Hepatocyte (in vitro differentiated cells): ENCODE data around the gene ABCE1. TPM values are rescaled to one million over a fixed set of nuclear protein-coding genes. Genes with fewer than 3 reads are reported as not detected.

Source experiments
- DNase-seq: peaks from one replicate; pipeline ENCODE4 v3.0.0-alpha.2; 2016; ENCODE audit warnings: low spot score
- H2AFZ ChIP-seq: fragments of 200-600 bp; sonication (generic); 2 replicates; pipeline ENCODE4 v1.6.0; 2016; ENCODE audit warnings: antibody characterized with exemption, mild to moderate bottlenecking
- H3K27ac ChIP-seq: fragments of 200-600 bp; sonication (generic); 2 replicates; pipeline ENCODE4 v1.5.1; 2016; ENCODE audit warnings: mild to moderate bottlenecking
- H3K27me3 ChIP-seq: fragments of 200-600 bp; sonication (generic); 2 replicates; pipeline ENCODE4 v1.6.1; 2016
- H3K36me3 ChIP-seq: fragments of 200-600 bp; sonication (generic); replicated peaks from 2 replicates; pipeline ENCODE4 v1.5.1; 2016; ENCODE audit warnings: low read depth; ENCODE audit not compliant: insufficient read depth
- H3K4me1 ChIP-seq: fragments of 200-600 bp; sonication (generic); 2 replicates; pipeline ENCODE4 v1.5.1; 2016; ENCODE audit warnings: mild to moderate bottlenecking, moderate library complexity; ENCODE audit not compliant: insufficient read depth
- H3K4me2 ChIP-seq: fragments of 200-600 bp; sonication (generic); 2 replicates; pipeline ENCODE4 v1.6.0; 2016
- H3K4me3 ChIP-seq: fragments of 200-600 bp; sonication (generic); 2 replicates; pipeline ENCODE4 v1.5.1; 2016; ENCODE audit warnings: mild to moderate bottlenecking
- H3K79me2 ChIP-seq: fragments of 200-600 bp; sonication (generic); 2 replicates; pipeline ENCODE4 v1.6.0; 2017; ENCODE audit warnings: mild to moderate bottlenecking
- H3K9me2 ChIP-seq: fragments of 200-600 bp; sonication (generic); replicated peaks from 2 replicates; pipeline ENCODE4 v1.6.0; 2017; ENCODE audit warnings: mild to moderate bottlenecking; ENCODE audit not compliant: insufficient read depth
- H3K9me3 ChIP-seq: fragments of 200-600 bp; sonication (generic); 2 replicates; pipeline ENCODE4 v1.5.1; 2016; ENCODE audit warnings: low read depth, mild to moderate bottlenecking
- H4K20me1 ChIP-seq: fragments of 200-600 bp; sonication (generic); 2 replicates; pipeline ENCODE4 v1.6.0; 2016; ENCODE audit warnings: mild to moderate bottlenecking; ENCODE audit not compliant: insufficient read depth, poor library complexity, severe bottlenecking
- EZH2 ChIP-seq: fragments of 200-600 bp; sonication (generic); IDR thresholded peaks from 2 replicates; pipeline ENCODE4 v1.6.1; 2016; ENCODE audit warnings: antibody characterized with exemption, mild to moderate bottlenecking, borderline replicate concordance
- EZH2phosphoT487 ChIP-seq: fragments of 200-600 bp; sonication (generic); IDR thresholded peaks from one replicate; pipeline ENCODE4 v1.6.1; 2018; ENCODE audit warnings: antibody characterized with exemption, mild to moderate bottlenecking, low read depth, moderate library complexity; ENCODE audit not compliant: unreplicated experiment, severe bottlenecking
- WGBS: methylation state at CpG from one replicate; pipeline ENCODE4 v1.1.6; 2016; ENCODE audit warnings: low lambda C conversion rate; ENCODE audit errors: missing lambda C conversion rate; 5-methylcytosine and 5-hydroxymethylcytosine counted together
- polyA plus RNA-seq: library from polyadenylated mRNA; unstranded; fragments of >200 nt; fragmentation: Nextera tagmentation; extraction: Ambion mirVana; gene quantifications from 2 replicates; pipeline ENCODE4 v1.2.1, GENCODE V29; 2016
- total RNA-seq: library from RNA; depleted of rRNA; stranded (reverse); fragments of >200 nt; gene quantifications from 2 replicates; pipeline ENCODE4 v1.2.3, GENCODE V29; 2014
- TF ChIP-seq, protein P1 (sequence below): fragments of 200-600 bp; sonication (generic); IDR thresholded peaks from 2 replicates; pipeline ENCODE4 v1.5.1; 2016; ENCODE audit warnings: antibody characterized with exemption, mild to moderate bottlenecking; ENCODE audit not compliant: poor library complexity

The ABCE1 gene
- total and polyA plus RNA-seq, 2 experiments from 2014 or later, result 24.3 to 82.4 TPM

DNA sequence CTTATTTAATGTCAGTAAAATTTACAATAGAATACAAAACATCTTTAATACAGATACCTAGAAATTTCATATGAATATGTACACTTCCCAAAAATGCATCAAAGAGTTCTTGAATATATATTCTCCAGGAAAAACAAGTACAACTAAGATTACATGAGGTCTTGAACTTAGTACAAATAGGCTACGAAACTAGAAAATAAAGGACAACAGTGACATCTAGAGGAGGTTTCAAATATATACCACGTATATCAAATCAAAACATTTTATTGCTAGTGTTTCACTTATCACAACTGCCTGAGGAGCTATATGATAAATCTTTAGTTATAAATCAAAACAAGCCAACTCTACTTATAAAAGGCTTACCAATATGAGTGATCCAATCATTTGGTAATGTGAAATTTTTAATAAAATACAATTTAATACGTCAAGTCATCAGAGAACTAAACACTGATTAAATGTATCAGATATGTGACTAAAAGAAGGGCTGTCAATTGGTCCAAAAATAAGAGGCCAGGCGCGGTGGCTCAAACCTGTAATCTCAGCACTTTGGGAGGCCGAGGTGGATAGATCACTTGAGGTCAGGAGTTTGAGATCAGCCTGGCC lies 36.7 kb upstream of the ABCE1 start:
- Histone ChIP-seq H3K4me3 (no peak overlapping the region), H3K79me2 (peaks cover 5% of the 10 kb centered on the region), H3K9me3 (no peaks in the 10 kb centered on the region), H3K4me2 (no peak overlapping the region), H3K9me2 (no peaks in the 10 kb centered on the region), H3K27ac (no peak overlapping the region), H3K27me3 (no peaks in the 10 kb centered on the region), H4K20me1 (no peaks in the 10 kb centered on the region), H2AFZ (no peak overlapping the region), H3K36me3 (no peaks in the 10 kb centered on the region), H3K4me1 (peaks cover 5% of the 10 kb centered on the region)
- DNase-seq, result peak; percentile 55
- 68% methylated on average over 6 of the region's 6 CpGs for WGBS
- TF ChIP-seq EZH2 (no peak), EZH2phosphoT487 (no peak)
- TF ChIP-seq, protein P1, sequence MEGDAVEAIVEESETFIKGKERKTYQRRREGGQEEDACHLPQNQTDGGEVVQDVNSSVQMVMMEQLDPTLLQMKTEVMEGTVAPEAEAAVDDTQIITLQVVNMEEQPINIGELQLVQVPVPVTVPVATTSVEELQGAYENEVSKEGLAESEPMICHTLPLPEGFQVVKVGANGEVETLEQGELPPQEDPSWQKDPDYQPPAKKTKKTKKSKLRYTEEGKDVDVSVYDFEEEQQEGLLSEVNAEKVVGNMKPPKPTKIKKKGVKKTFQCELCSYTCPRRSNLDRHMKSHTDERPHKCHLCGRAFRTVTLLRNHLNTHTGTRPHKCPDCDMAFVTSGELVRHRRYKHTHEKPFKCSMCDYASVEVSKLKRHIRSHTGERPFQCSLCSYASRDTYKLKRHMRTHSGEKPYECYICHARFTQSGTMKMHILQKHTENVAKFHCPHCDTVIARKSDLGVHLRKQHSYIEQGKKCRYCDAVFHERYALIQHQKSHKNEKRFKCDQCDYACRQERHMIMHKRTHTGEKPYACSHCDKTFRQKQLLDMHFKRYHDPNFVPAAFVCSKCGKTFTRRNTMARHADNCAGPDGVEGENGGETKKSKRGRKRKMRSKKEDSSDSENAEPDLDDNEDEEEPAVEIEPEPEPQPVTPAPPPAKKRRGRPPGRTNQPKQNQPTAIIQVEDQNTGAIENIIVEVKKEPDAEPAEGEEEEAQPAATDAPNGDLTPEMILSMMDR, result peak; percentile 63

DNA sequence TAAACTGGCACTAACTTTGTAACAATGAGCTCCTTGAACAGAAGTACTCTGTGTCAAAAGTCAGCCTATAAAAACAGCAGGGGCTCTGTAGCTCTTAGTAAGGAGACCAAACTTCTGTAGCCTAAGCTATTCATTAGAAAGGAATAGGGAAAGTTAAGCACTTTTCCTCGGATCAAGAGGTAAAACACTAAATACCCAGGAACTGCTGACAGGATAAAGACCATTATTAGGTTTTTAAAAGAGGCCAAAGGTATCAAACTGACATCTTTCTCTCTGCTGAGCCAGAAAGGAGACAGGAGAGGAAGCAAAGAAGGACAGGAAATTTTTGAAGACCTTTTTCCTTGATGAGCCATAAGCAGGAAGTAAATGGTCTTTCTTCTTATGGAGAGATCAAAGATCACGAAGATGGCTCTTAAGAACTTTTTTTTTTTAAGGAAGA lies 32.0 kb upstream of the ABCE1 start:
- peak; percentile 8 for DNase-seq
- 36% methylated on average over 2 of the region's 2 CpGs for WGBS
- H3K79me2 ChIP-seq, result peaks cover 5% of the 10 kb centered on the region
- no peaks in the 10 kb centered on the region for H3K27me3 ChIP-seq
- no peaks in the 10 kb centered on the region for H4K20me1 ChIP-seq
- no peaks in the 10 kb centered on the region for H3K9me2 ChIP-seq
- no peak overlapping the region for H3K4me3 ChIP-seq
- TF ChIP-seq, protein P1, result no peak
- TF ChIP-seq EZH2, result no peak
- no peak for TF ChIP-seq EZH2phosphoT487
- H3K9me3 ChIP-seq, result no peaks in the 10 kb centered on the region
- H3K27ac ChIP-seq, result peak overlapping the region; percentile 83
- peak overlapping the region; percentile 59 for H3K4me2 ChIP-seq
- H2AFZ ChIP-seq, result peak overlapping the region; percentile 49
- H3K4me1 ChIP-seq, result peaks cover 5% of the 10 kb centered on the region
- H3K36me3 ChIP-seq, result no peaks in the 10 kb centered on the region

DNA sequence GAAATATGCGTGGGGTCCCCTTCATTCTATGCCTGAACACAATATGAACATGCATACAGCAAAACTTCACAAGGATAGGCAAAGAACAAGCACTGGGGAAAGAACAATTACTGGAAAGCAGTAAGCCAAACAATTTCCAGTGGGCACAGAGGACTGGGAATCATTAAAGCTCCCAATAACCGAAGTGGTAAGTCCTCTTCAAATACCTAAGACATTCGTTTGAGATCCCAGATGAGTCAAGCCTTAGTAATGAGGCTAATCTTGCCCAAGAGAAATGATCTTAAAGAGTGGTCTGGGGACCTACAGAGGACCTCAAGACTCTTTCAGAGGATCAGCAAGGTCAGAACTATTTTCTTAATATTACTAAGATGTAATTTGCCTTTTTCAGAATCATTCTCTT lies 28.8 kb upstream of the ABCE1 start:
- Histone ChIP-seq H3K4me1 (peaks cover 5% of the 10 kb centered on the region), H4K20me1 (no peaks in the 10 kb centered on the region), H3K79me2 (peaks cover 8% of the 10 kb centered on the region), H3K27me3 (no peaks in the 10 kb centered on the region), H3K4me3 (no peak overlapping the region), H3K36me3 (no peaks in the 10 kb centered on the region), H3K4me2 (no peak overlapping the region), H3K9me3 (no peaks in the 10 kb centered on the region), H3K27ac (no peak overlapping the region), H3K9me2 (no peaks in the 10 kb centered on the region), H2AFZ (no peak overlapping the region)
- 55% methylated on average over 3 of the region's 3 CpGs for WGBS
- TF ChIP-seq EZH2, result no peak
- TF ChIP-seq, protein P1, result no peak
- no peak for TF ChIP-seq EZH2phosphoT487
- DNase-seq, result no peak
